GM21737 (cell line): Measurements from ENCODE around the gene PCGF2.

Experiments used
- ATAC-seq: cut with Tn5 transposase; IDR thresholded peaks from one replicate; pipeline ENCODE4 v1.9.1; 2021; ENCODE audit warnings: mild to moderate bottlenecking, moderate library complexity; ENCODE audit not compliant: unreplicated experiment

The PCGF2 gene

DNA sequence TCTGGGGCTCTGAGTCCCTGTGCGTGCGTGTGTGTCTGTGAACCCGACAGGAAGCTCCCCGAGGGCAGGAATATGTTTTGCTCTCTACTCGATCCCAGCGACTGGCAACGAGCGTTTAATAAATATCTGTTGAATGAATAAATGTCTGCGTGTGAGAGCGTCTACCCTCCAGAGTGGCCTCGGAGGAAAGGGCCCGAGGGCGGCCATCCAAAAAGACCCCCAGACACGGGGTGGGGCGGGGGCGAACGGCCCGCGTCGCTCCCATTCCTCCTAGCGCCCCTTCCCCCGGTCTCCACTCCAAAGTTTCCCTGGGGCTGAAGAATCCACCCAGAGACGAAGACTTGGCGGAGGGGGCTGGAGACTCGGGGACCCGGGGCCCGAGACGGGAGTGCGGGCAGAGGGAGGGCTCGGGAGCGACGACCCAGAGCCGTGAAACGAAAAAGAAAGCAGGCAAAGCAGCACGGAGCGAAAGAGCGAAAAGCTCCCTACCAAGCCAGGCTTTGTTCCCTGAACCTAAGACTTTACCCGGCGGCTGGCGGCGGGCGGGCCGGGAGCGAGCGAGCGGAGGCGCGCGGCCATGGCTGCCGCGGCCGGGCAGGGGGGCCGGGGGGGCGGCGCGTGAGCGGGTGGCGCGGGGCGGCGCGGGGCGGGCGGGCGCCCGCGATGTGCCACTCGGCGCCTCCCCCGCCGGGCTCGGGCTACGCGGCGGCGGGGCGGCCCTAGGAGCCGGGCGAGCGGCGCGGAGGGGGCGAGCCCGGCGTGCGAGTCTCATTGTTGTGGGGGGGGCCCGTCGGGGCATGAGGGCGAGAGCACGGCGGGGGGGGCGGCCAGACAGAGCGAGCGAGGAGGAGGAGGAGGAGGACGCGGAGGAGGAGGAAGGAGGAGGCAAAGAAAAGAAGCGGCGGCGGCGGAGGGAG, 43.3 kb downstream of the PCGF2 start, which contains the start of gene MLLT6:
Gene MLLT6 (plus strand): TSS at position 668 of the 917 bp plus-strand sequence. CDS start 360 bp downstream, outside the sequence.
- no peak for ATAC-seq

DNA sequence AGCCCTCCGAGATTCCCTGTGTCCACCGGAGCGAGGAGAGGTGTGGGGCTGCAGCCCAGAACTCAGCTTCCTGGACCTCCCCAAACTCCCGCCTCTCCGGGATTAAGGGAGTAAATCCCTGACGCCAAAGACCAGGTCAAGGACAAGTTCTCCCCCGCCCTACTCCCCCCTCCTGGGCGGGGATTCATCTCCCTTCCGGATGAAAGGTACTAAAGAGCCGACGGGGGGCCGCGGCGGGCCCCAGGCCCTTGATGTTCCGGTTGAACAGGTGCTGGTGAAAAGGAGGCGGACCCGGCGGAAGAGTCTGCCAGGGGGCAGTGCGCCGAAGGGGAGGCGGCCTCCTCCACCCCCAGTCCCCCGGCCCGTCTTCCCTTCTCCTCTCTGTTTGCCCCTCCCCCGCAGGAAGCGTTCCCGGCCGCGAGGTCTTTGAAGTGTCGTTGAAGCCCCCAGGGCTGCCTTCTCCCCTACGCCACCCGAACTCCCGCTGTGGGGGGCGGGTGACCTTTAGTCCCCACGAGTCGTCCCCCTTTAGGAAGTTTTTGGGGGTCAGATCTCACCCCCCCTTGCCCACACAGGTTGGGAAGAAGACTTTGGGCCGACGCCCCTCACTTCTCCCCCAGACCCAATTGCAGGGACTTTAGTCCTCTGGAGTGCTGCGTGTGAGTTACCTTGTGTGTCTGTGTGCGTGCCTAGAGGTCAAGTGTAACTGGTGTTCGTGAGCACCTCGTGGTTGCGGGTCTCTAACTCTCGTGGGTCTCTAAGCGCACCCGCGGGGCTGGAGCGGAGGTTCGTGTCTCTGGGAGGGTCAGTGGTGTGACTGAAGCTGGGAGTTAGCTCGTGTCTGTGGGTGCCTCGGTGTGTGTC, 44.2 kb downstream of the PCGF2 start:
- peak; percentile 31 for ATAC-seq

DNA sequence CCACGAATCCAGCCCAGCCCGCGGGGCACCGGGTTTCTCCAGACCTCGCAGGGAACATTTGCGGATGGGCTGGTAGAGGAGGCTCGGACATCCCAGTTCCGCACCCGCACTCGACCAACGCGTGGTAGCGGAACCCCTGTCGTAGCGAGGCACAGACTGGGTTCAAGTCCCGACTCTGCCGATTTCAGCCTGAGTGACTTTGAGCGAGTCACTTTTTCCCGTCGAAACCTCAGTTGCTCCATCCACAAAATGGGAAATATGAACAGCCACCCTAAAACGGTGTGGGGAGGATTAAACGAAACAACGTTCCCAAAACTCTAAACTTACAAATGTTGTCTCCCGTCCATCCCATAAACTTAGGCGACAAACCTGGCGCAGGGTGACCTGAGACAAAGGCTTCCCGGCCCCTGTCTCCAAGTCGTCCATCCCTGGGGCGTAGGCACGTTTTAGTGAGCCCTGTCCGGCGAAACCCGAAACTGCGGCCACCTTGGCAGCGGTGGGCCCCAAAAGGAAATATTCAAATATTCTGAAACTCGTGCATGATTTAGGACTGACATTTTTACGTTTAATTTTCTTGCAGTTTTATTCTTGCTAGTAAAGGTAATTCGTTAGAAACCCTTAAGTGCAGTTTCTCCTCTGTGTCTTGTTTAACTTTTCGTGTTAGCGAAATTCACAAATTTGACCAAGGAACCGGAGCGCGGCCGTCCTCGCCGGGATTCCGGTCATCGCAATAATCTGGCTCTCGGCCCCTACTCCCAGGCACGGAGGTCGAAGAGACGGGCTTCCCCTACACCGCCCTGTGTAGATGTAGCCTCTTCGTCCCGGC, 45.0 kb downstream of the PCGF2 start:
- no peak for ATAC-seq

DNA sequence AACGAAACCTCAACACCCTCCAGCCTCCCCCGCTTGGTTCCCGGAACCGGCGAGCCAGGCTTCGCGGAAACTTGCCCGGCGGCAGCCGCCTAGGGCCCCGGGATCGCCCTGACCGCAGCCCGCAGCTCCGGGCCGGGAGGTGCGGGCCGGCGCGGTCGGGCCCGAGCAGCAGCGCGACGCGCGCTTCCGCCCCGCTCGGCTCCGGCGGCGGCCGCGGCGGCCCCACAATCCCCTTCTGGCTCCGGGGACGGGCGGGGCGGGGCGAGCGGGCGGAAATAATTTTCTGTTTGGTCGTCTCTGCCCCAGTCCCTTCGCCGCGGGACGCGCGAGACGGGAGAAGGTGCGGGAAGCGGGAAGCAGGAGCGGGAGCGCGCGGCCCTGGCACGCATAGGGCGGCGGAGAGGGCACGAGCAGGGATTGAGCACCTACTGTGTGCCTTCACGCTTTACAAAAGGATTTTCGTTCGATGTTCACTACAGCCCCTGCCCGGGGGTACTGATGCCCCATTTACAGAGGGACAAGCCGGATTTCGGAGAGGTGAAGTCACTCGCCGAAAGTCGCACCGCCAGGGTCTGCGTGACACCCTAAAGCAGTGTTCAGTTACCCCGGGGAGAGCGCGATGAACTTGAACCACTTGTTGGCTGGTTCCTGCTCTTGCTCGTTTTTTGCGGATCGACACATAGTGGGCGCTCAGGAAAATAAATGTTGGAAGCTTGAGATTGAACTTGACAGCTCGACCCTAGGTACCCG, 45.8 kb downstream of the PCGF2 start:
- peak; percentile 32 for ATAC-seq

DNA sequence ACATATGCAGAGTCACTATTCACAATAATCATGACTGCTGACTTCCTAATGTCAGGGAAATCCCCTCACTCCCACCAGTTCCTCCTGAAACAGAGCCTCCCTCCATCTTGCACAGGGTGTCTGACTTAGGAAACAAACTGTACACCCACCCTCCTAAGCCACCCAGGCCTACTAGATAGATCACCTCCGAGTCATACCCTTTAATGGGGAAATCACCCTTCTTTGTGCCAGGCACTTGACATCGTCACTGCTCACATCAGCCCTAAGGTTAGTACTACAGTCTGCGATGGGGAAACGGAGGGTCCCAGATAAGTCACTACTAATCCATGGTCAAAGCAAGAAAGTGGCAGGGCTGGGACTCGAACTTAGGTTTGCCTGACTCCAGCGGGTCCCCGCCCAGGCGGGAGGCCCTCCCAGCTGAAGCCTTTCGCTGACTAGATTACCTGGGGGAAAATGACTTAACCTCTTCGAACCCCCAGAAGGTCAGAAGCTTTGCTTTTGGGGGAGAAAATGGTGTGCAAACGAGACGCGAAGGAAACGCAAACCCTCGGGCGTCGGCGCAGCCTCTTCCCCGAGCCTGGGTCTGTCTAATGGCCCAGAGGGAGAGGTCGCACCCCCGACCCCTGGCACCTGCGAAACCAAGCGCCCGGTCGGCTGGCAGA, 46.5 kb downstream of the PCGF2 start:
- no peak for ATAC-seq

DNA sequence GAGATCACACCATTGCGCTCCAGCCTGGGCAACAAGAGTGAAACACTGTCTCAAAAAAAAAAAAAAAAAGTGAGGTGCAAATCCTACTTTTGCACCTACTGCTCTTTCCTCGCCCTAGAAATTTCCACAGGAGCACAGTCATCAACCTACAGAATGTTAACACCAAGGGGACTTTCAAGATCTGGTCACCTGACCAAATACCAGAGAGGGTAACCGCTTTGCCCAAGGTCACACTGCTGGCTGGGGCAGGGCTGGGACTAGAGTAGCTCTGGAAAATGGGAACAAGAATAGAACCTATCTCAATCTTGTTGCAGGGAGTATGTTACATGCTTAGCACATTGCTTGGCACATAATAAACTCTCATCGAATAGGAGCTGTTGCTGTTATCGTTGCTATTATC, 49.4 kb downstream of the PCGF2 start:
- ATAC-seq, result no peak

DNA sequence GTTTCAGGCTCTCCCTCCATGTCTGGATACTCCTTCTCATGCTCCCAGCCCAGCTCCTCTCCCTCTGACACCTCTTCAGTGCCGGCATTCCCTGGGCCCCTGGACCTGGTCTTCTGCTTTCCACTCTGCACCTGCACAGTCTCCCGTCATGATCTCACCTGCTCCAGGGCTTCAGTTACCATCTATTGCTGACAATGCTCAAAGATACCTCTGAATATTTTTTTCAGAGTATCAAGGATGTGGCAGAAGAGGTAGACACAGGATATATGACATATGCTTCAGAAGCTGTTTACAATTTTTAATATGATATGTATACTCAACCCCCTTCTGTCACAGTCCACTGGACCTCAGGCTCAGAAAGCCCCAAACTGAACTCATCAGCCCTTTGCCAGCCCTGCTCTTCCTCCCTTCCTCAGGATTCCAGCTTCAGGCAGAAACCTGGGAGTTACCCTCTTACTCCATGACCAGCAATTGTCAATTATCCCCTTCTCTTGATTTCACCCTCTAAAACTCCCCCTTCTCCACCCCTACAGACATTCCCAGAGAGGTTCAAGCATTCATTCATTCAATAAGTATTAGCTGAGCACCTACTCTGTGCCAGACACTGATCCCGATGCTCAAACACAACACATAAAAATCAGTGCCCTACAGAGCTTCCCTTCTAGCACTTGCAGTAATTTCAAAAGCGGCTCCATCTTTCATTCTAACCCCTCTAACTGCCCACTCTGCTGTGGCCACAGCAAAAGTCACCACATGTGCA, 50.9 kb downstream of the PCGF2 start:
- ATAC-seq, result no peak

DNA sequence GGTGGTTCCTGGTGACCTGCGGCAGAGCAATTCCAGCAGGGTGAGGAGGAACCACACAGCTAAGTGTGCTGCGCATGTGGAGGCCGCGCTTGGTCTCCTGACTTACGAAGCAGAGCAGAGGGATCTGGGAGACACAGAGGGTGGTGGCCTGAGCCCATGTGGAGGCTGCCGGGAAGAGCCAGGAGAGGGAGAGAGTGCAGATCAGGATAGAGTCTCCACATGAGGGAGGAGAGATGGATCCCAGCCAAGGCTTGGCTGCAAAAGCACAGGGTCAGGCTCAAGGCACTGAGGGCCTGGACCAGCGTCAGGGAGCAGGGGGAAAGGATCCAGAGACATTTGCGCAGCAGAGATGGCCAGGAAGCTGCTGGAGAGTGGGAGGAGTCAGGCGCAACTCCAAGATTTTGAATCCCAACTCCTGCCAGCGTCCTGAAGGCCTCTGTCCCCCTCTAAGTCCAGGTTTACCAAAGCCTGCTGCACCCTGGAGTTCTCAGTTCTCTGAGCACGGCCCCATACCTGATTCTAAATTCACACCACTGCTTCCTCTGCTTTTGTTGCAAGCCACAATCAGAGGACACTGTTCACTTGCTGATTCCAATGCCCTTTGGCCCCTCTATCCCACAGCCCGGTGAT, 54.3 kb downstream of the PCGF2 start:
- ATAC-seq, result no peak

- ATAC-seq, result no peak
Observed at GRCh38 chr17:38691154-38691553, 57.0 kb downstream of the PCGF2 start.

- ATAC-seq, result no peak
Observed at GRCh38 chr17:38690386-38690785, 57.8 kb downstream of the PCGF2 start.

GRCh38 chr17:38687286-38687685, 60.9 kb downstream of the PCGF2 start:
- no peak for ATAC-seq

DNA sequence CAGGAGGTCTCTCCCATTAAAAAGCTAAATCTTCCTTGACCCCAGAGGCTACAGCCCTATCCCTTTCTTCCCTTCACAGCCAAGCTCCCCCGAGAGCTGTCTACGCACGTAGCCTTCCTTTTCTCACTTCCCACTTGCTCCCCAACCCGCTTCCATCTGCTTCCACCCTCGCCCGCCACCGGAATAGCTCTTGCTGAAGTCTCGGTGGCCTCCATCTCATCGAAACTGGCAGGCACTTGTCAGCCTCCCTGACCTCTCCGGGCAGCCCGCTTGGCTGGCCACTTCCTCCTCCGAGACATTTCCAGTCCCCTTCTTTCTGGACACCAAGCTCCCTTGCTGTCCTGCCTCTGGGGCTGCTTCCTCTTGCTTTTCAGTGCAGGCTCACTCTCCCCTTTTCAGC, 62.6 kb downstream of the PCGF2 start:
- ATAC-seq, result no peak
